Neural cell (in vitro differentiated cells): Measurements from ENCODE around the gene DOK6. TPM values are rescaled to one million over a fixed set of nuclear protein-coding genes. Genes with fewer than 3 reads are reported as not detected.

Source experiments
- H2AFZ ChIP-seq: fragments of 200-600, 300-800 bp; sonication (generic), shearing (Covaris generic); 2 replicates; pipeline ENCODE4 v1.6.0; 2014; ENCODE audit warnings: low read depth, mild to moderate bottlenecking, antibody characterized with exemption, low read length, moderate library complexity
- H3F3A ChIP-seq: fragments of 200-600 bp; shearing (Covaris generic); 2 replicates; pipeline ENCODE4 v1.6.1; 2016; ENCODE audit warnings: mild to moderate bottlenecking, moderate library complexity, mixed read lengths, antibody characterized with exemption, low read length; ENCODE audit not compliant: insufficient read depth, poor library complexity, severe bottlenecking
- H3K27ac ChIP-seq: fragments of 200-600, 300-800 bp; sonication (generic), shearing (Covaris generic); 2 replicates; pipeline ENCODE4 v1.5.1; 2014; ENCODE audit warnings: mild to moderate bottlenecking, low read length, moderate library complexity
- H3K27me3 ChIP-seq: fragments of 300-800, 200-600 bp; sonication (generic), shearing (Covaris generic); 2 replicates; pipeline ENCODE4 v1.6.0; 2014; ENCODE audit warnings: mild to moderate bottlenecking, low read depth, low read length, moderate library complexity; ENCODE audit not compliant: insufficient read depth
- H3K36me3 ChIP-seq: fragments of 300-800, 200-600 bp; sonication (generic), shearing (Covaris generic); 2 replicates; pipeline ENCODE4 v1.5.1; 2014; ENCODE audit warnings: mild to moderate bottlenecking, antibody characterized with exemption, low read length, moderate library complexity; ENCODE audit not compliant: insufficient read depth
- H3K4me2 ChIP-seq: fragments of 300-800, 200-600 bp; sonication (generic), shearing (Covaris generic); 2 replicates; pipeline ENCODE4 v1.6.0; 2014; ENCODE audit warnings: mild to moderate bottlenecking, low read length
- H3K4me3 ChIP-seq: fragments of 300-800, 200-600 bp; sonication (generic), shearing (Covaris generic); 2 replicates; pipeline ENCODE4 v1.5.1; 2014; ENCODE audit warnings: mild to moderate bottlenecking, low read length, moderate library complexity
- H3K79me2 ChIP-seq: fragments of 200-600 bp; shearing (Covaris generic); replicated peaks from 2 replicates; pipeline ENCODE4 v1.6.0; 2014; ENCODE audit warnings: mild to moderate bottlenecking, low read length, moderate library complexity; ENCODE audit not compliant: insufficient read depth
- H3K9ac ChIP-seq: fragments of 300-800, 200-600 bp; sonication (generic), shearing (Covaris generic); 2 replicates; pipeline ENCODE4 v1.6.1; 2016; ENCODE audit warnings: mild to moderate bottlenecking, low read length, mixed read lengths
- H3K9me2 ChIP-seq: fragments of 200-600 bp; shearing (Covaris generic); 2 replicates; pipeline ENCODE4 v1.6.1; 2016; ENCODE audit warnings: mild to moderate bottlenecking, low read length, mixed read lengths; ENCODE audit not compliant: insufficient read depth
- H3K9me3 ChIP-seq: fragments of 200-600, 300-800 bp; sonication (generic), shearing (Covaris generic); 2 replicates; pipeline ENCODE4 v1.6.1; 2016; ENCODE audit warnings: mild to moderate bottlenecking, mixed run types, low read length, moderate library complexity, mixed read lengths
- H4K20me1 ChIP-seq: fragments of 200-600 bp; shearing (Covaris generic); 2 replicates; pipeline ENCODE4 v1.6.1; 2016; ENCODE audit warnings: mild to moderate bottlenecking, mixed run types; ENCODE audit not compliant: insufficient read depth
- CTCF ChIP-seq: fragments of 450-650 bp; IDR thresholded peaks from 2 replicates; pipeline ENCODE4 v1.5.1; 2014; ENCODE audit warnings: antibody characterized with exemption, mild to moderate bottlenecking, moderate library complexity; ENCODE audit not compliant: poor library complexity, severe bottlenecking
- EP300 ChIP-seq: fragments of 450-650 bp; conservative IDR thresholded peaks from 2 replicates; pipeline ENCODE4 v1.6.1; 2014; ENCODE audit warnings: antibody characterized with exemption, mild to moderate bottlenecking, moderate library complexity; ENCODE audit not compliant: poor library complexity, severe bottlenecking
- EZH2 ChIP-seq: fragments of 200-600, 300-800 bp; shearing (Covaris generic), sonication (generic); IDR thresholded peaks from 2 replicates; pipeline ENCODE4 v1.6.1; 2014; ENCODE audit warnings: antibody characterized with exemption, low read length, borderline replicate concordance, mild to moderate bottlenecking; ENCODE audit not compliant: insufficient read depth, poor library complexity, severe bottlenecking
- MXI1 ChIP-seq: fragments of 450-650 bp; conservative IDR thresholded peaks from 2 replicates; pipeline ENCODE4 v1.6.1; 2014; ENCODE audit warnings: antibody characterized with exemption, mild to moderate bottlenecking; ENCODE audit not compliant: poor library complexity, severe bottlenecking
- POLR2AphosphoS5 ChIP-seq: IDR thresholded peaks from 2 replicates; pipeline ENCODE4 v1.6.1; 2012
- RAD21 ChIP-seq: fragments of 450-650 bp; conservative IDR thresholded peaks from 2 replicates; pipeline ENCODE4 v1.6.1; 2014; ENCODE audit warnings: antibody characterized with exemption, mild to moderate bottlenecking, moderate library complexity
- REST ChIP-seq: IDR thresholded peaks from 2 replicates; pipeline ENCODE4 v1.6.1; 2012; ENCODE audit warnings: borderline replicate concordance
- SMC3 ChIP-seq: fragments of 450-650 bp; conservative IDR thresholded peaks from 2 replicates; pipeline ENCODE4 v1.6.1; 2014; ENCODE audit warnings: antibody characterized with exemption, mild to moderate bottlenecking, moderate library complexity; ENCODE audit not compliant: poor library complexity
- TAF1 ChIP-seq: IDR thresholded peaks from 2 replicates; pipeline ENCODE4 v1.6.1; 2012; ENCODE audit warnings: low read depth
- polyA plus RNA-seq: library from polyadenylated mRNA; depleted of rRNA; stranded (reverse); fragments of >200 nt; gene quantifications from 2 replicates; pipeline ENCODE4 v1.2.3, GENCODE V29; 2014

Gene DOK6
- polyA plus RNA-seq, 1 donor from 2014 or later, result 9.7 TPM

- Histone ChIP-seq H2AFZ (no peak overlapping the region), H3F3A (no peaks in the 10 kb centered on the region), H3K27ac (no peak overlapping the region), H3K79me2 (no peaks in the 10 kb centered on the region), H3K9me3 (no peaks in the 10 kb centered on the region), H3K9ac (no peak overlapping the region), H3K4me2 (no peak overlapping the region), H3K4me3 (no peak overlapping the region), H3K36me3 (no peaks in the 10 kb centered on the region), H3K9me2 (no peaks in the 10 kb centered on the region), H3K27me3 (no peaks in the 10 kb centered on the region), H4K20me1 (no peaks in the 10 kb centered on the region)
- TF ChIP-seq SMC3 (no peak), MXI1 (no peak), TAF1 (no peak), EP300 (no peak), EZH2 (no peak), RAD21 (no peak), CTCF (no peak), REST (no peak), POLR2AphosphoS5 (no peak)
Observed at GRCh38 chr18:69840445-69840844, 439.8 kb downstream of the DOK6 start.

GRCh38 chr18:69841117-69841516 is 440.4 kb downstream of the DOK6 start:
- H3K4me2 ChIP-seq, result no peak overlapping the region
- H3K27me3 ChIP-seq, result no peaks in the 10 kb centered on the region
- TF ChIP-seq EP300, result no peak
- no peak for TF ChIP-seq MXI1
- no peak for TF ChIP-seq TAF1
- TF ChIP-seq RAD21, result no peak
- no peak overlapping the region for H3K4me3 ChIP-seq
- H4K20me1 ChIP-seq, result no peaks in the 10 kb centered on the region
- no peaks in the 10 kb centered on the region for H3K9me3 ChIP-seq
- H3K79me2 ChIP-seq, result no peaks in the 10 kb centered on the region
- H3K9ac ChIP-seq, result no peak overlapping the region
- no peaks in the 10 kb centered on the region for H3K36me3 ChIP-seq
- H3K27ac ChIP-seq, result no peak overlapping the region
- no peaks in the 10 kb centered on the region for H3K9me2 ChIP-seq
- H3F3A ChIP-seq, result no peaks in the 10 kb centered on the region
- no peak overlapping the region for H2AFZ ChIP-seq

GRCh38 chr18:69843015-69843414 is 442.3 kb downstream of the DOK6 start:
- TF ChIP-seq CTCF, result no peak
- no peak for TF ChIP-seq REST
- TF ChIP-seq MXI1, result no peak
- H3K9me2 ChIP-seq, result no peaks in the 10 kb centered on the region
- no peaks in the 10 kb centered on the region for H3K79me2 ChIP-seq
- H3K9ac ChIP-seq, result no peak overlapping the region
- H3K36me3 ChIP-seq, result no peaks in the 10 kb centered on the region
- no peaks in the 10 kb centered on the region for H3K9me3 ChIP-seq
- H2AFZ ChIP-seq, result no peak overlapping the region
- no peak overlapping the region for H3K4me3 ChIP-seq
- no peaks in the 10 kb centered on the region for H4K20me1 ChIP-seq
- no peaks in the 10 kb centered on the region for H3K27me3 ChIP-seq
- H3K4me2 ChIP-seq, result no peak overlapping the region
- H3K27ac ChIP-seq, result no peak overlapping the region
- no peaks in the 10 kb centered on the region for H3F3A ChIP-seq
